GM12875 (cell line): ENCODE measurements around the gene TSSK6.
A peak's percentile ranks its signal among the peaks of the same experiment; 100 is the strongest.

Source experiments
- H3K4me3 ChIP-seq: one replicate; pipeline ENCODE4 v1.5.1; 2011; ENCODE audit warnings: low read depth, low read length, control low read depth
- TF ChIP-seq, protein P1 (sequence below): IDR thresholded peaks from 2 replicates; pipeline ENCODE4 v1.5.1; 2011; ENCODE audit warnings: low read depth, mild to moderate bottlenecking, control low read depth, inconsistent platforms, low read length, moderate library complexity, borderline replicate concordance; ENCODE audit not compliant: insufficient read depth

The TSSK6 gene

GRCh38 chr19:19529783-19530422 lies 14.6 kb upstream of the TSSK6 start:
- TF ChIP-seq, protein P1, sequence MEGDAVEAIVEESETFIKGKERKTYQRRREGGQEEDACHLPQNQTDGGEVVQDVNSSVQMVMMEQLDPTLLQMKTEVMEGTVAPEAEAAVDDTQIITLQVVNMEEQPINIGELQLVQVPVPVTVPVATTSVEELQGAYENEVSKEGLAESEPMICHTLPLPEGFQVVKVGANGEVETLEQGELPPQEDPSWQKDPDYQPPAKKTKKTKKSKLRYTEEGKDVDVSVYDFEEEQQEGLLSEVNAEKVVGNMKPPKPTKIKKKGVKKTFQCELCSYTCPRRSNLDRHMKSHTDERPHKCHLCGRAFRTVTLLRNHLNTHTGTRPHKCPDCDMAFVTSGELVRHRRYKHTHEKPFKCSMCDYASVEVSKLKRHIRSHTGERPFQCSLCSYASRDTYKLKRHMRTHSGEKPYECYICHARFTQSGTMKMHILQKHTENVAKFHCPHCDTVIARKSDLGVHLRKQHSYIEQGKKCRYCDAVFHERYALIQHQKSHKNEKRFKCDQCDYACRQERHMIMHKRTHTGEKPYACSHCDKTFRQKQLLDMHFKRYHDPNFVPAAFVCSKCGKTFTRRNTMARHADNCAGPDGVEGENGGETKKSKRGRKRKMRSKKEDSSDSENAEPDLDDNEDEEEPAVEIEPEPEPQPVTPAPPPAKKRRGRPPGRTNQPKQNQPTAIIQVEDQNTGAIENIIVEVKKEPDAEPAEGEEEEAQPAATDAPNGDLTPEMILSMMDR = no peak
- H3K4me3 ChIP-seq = no peak overlapping the region

GRCh38 chr19:19528721-19529490 lies 13.6 kb upstream of the TSSK6 start, which contains the start of gene YJEFN3:
Gene YJEFN3 (plus strand): TSS chr19:19528911. CDS start chr19:19528933, 22 bp downstream.
- H3K4me3 ChIP-seq = no peak within 1 kb of the TSS
- TF ChIP-seq, protein P1 = no peak

GRCh38 chr19:19527674-19528625 lies 12.6 kb upstream of the TSSK6 start:
- no peak overlapping the region for H3K4me3 ChIP-seq
- TF ChIP-seq, protein P1 = no peak

- H3K4me3 ChIP-seq = no peak overlapping the region
- TF ChIP-seq, protein P1 = no peak
Measured at GRCh38 chr19:19527371-19527656, 12.0 kb upstream of the TSSK6 start.

- H3K4me3 ChIP-seq = no peak overlapping the region
- TF ChIP-seq, protein P1 = no peak
Measured at GRCh38 chr19:19526581-19527370, 11.4 kb upstream of the TSSK6 start.

GRCh38 chr19:19525611-19526380 lies 10.4 kb upstream of the TSSK6 start:
- TF ChIP-seq, protein P1 = 0 out of 2 replicates have a peak, but pooled peaks have one; percentile 2
- no peak overlapping the region for H3K4me3 ChIP-seq
